CD4-positive, alpha-beta memory T cell (primary cell): Measurements from ENCODE around the gene KIAA0513. TPM values are rescaled to one million over a fixed set of nuclear protein-coding genes. Genes with fewer than 3 reads are reported as not detected.

Experiments used
- CTCF ChIA-PET: fragments of 350-600 bp; sonication (Branson Sonifier 250); formaldehyde crosslinking; loops from one replicate; lab custom pipeline; 2021; ENCODE audit warnings: inconsistent platforms; ENCODE audit not compliant: partially characterized antibody; lab: Charles Lee
- POLR2A ChIA-PET: fragments of 350-600 bp; sonication (Branson Sonifier 250); formaldehyde crosslinking; loops from one replicate; lab custom pipeline; 2021; ENCODE audit not compliant: partially characterized antibody; lab: Charles Lee
- DNase-seq, 5 donors: peaks; one replicate each; pipeline versions ENCODE4 v3.0.0 to v3.0.0-alpha.2; 2020 to 2022; ENCODE audit warnings: mixed read lengths in 1 of 5
- H3K27ac ChIP-seq: one replicate; pipeline ENCODE4 v1.7.0; 2013; ENCODE audit warnings: low read depth, low read length
- H3K27me3 ChIP-seq: 2 replicates; pipeline ENCODE4 v1.7.0; 2013; ENCODE audit warnings: mild to moderate bottlenecking, low read length, moderate library complexity; ENCODE audit not compliant: insufficient read depth
- H3K36me3 ChIP-seq: 2 replicates; pipeline ENCODE4 v1.7.0; 2013; ENCODE audit warnings: mild to moderate bottlenecking, low read length, moderate library complexity; ENCODE audit not compliant: insufficient read depth
- H3K4me1 ChIP-seq: 2 replicates; pipeline ENCODE4 v1.7.0; 2013; ENCODE audit warnings: mild to moderate bottlenecking, low read length, moderate library complexity; ENCODE audit not compliant: insufficient read depth
- H3K4me3 ChIP-seq, 2 donors: one replicate each; pipeline ENCODE4 v1.7.0; 2013; ENCODE audit warnings: low read length in 2 of 2, mild to moderate bottlenecking in 1 of 2
- H3K9me3 ChIP-seq, 2 donors: one replicate each; pipeline ENCODE4 v1.7.0; 2013; ENCODE audit warnings: low read length in 2 of 2, control low read depth in 1 of 2; ENCODE audit not compliant: control insufficient read depth in 1 of 2
- H3K27ac Mint-ChIP-seq, 7 donors: one replicate each; pipeline ENCODE4 v1.8.0; 2020 to 2021; ENCODE audit warnings: mixed read lengths in 7 of 7, mild to moderate bottlenecking in 6 of 7, inconsistent platforms in 3 of 7, moderate library complexity in 3 of 7
- H3K27me3 Mint-ChIP-seq, 2 donors: one replicate each; pipeline ENCODE4 v1.8.0; 2020 to 2021; ENCODE audit warnings: mixed read lengths in 2 of 2
- H3K36me3 Mint-ChIP-seq, 2 donors: one replicate each; pipeline ENCODE4 v1.8.0; 2020 to 2021; ENCODE audit warnings: mixed read lengths in 2 of 2, inconsistent platforms in 1 of 2, mild to moderate bottlenecking in 1 of 2
- H3K4me1 Mint-ChIP-seq, 4 donors: one replicate each; pipeline ENCODE4 v1.8.0; 2020 to 2021; ENCODE audit warnings: mixed read lengths in 4 of 4, mild to moderate bottlenecking in 1 of 4
- H3K4me3 Mint-ChIP-seq, 8 donors: one replicate each; pipeline ENCODE4 v1.8.0; 2020 to 2021; ENCODE audit warnings: mixed read lengths in 8 of 8, mild to moderate bottlenecking in 7 of 8, moderate library complexity in 6 of 8, inconsistent platforms in 3 of 8
- H3K9me3 Mint-ChIP-seq, 8 donors: one replicate each; pipeline ENCODE4 v1.8.0; 2020 to 2021; ENCODE audit warnings: mixed read lengths in 8 of 8, mild to moderate bottlenecking in 5 of 8, inconsistent platforms in 3 of 8, moderate library complexity in 1 of 8
- intact Hi-C: fragments of 100-400 bp; cut with micrococcal nuclease; formaldehyde crosslinking; loops from one replicate; pipeline ENCODE4 v1.15.1; 2023
- polyA plus RNA-seq, 2 donors: library from polyadenylated mRNA; unstranded; fragments of 300-500 nt; fragmentation: Illumina TruSeq; gene quantifications; one replicate each; pipeline ENCODE4 v1.2.3, GENCODE V29; 2021
- total RNA-seq, 2 experiments: library from RNA; stranded (reverse); gene quantifications; one replicate each; pipeline ENCODE4 v1.2.3, GENCODE V29; 2021

The KIAA0513 gene
- total and polyA plus RNA-seq, 4 experiments from 2014 or later: 1.3 to 19.0 (median 14.8) TPM

DNA sequence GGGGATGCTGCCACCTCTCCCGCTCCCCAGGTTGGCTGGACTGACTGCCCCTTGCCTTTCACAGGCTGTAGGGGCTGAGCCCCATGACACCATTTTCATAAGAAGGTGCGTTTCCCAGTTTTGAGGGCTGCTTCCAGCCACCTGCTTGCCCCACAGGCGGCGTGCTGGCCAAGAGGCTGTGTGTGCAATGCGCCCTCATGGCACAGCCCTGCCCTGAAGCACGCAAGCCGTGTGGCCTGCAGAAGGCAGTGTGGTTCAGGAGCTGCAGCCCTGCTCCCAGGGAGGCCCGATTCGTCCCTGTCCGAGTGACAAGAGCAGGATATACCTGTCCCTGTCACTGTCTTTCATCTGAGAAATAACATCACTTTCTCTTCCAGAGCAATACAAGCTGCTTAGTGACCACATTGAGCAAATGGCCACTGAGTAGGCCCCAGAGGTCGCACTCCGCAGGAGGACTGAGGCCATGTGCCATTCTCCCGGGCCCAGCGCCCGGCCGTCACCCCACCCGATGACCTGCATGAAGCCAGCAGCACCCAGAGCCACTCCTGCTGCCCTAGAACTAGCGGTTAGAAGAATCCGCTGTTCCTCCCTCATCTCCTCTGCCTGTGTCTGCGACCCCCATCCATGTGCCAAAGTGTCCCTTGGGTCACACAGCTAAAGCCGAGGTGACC, 60.4 kb downstream of the KIAA0513 start:
- Mint-ChIP-seq H3K4me1 (peaks cover 2 to 8% (median 8%) of the 10 kb centered on the region in 4 donors), H3K4me3 (no peak overlapping the region), H3K9me3 (no peaks in the 10 kb centered on the region), H3K27ac (no peak overlapping the region), H3K27me3 (no peaks in the 10 kb centered on the region), H3K36me3 (peaks cover 4 to 5% of the 10 kb centered on the region in 2 donors)
- no peaks in the 10 kb centered on the region for H3K27me3 ChIP-seq
- H3K4me1 ChIP-seq: no peaks in the 10 kb centered on the region
- ChIA-PET POLR2A (interaction anchor here (1.6 kb wide), 1 partner anchor 60 kb away, joined by 30 read pairs; the partner anchor contains the start of gene KIAA0513), CTCF (interaction anchor here (0.7 to 2.4 kb wide), 5 partner anchors 10 to 338 kb away, joined by 3 to 21 read pairs (median 3); no protein-coding TSS in a partner anchor)
- no peaks in the 10 kb centered on the region for H3K9me3 ChIP-seq
- H3K4me3 ChIP-seq: no peak overlapping the region
- no peak overlapping the region for H3K27ac ChIP-seq
- intact Hi-C loops: loop anchor here (2.0 kb wide), 2 partner anchors 161 to 333 kb away; no protein-coding TSS in a partner anchor
- H3K36me3 ChIP-seq: no peaks in the 10 kb centered on the region
- DNase-seq: no peak

DNA sequence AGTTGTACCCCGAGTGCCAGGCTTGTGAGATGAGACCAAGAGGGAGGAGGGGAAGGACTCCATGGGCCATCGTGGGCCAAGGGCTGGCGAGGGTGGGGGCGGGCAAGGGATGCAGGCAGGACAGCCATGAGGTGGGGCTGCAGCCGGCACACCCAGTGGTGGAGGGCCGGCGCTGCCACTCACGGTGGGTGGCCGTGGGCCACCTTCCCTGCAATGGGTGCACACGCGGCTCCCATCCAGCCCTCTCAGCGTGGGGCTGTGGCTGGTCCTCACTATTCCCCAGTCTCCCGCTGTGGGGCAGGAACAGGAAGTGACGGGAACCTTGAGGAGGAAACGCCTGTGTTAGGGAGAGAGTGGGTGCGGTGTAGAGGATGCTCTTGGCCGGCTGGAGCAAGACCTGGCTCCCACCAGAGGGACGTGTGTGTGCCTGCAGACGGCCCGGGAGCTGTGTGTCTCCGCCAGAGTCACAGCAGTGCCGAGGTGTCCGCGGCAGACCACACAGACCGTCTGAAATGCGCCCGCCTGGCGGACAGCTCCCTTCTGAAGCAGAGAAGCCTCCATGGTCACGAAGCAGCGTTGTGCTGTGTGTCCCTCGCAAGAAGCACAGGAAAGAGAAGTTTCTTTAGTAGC, 61.1 kb downstream of the KIAA0513 start:
- CTCF ChIA-PET: interaction anchor here (0.7 to 2.4 kb wide), 3 partner anchors 10 to 117 kb away, joined by 3 to 21 read pairs (median 3); no protein-coding TSS in a partner anchor
- Mint-ChIP-seq H3K9me3 (no peaks in the 10 kb centered on the region), H3K36me3 (peaks cover 3 to 4% of the 10 kb centered on the region in 2 donors), H3K4me1 (peaks cover 0 to 8% (median 7%) of the 10 kb centered on the region in 4 donors), H3K27me3 (no peaks in the 10 kb centered on the region), H3K27ac (peak overlapping the region in 3 of 7 donors; percentile 8 to 23 (median 18)), H3K4me3 (no peak overlapping the region)
- no peaks in the 10 kb centered on the region for H3K27me3 ChIP-seq
- no peak overlapping the region for H3K27ac ChIP-seq
- intact Hi-C loops: no loop called here
- no peak for DNase-seq
- no peaks in the 10 kb centered on the region for H3K9me3 ChIP-seq
- no peak overlapping the region for H3K4me3 ChIP-seq
- H3K36me3 ChIP-seq: no peaks in the 10 kb centered on the region
- H3K4me1 ChIP-seq: no peaks in the 10 kb centered on the region
- POLR2A ChIA-PET: no interaction called here

DNA sequence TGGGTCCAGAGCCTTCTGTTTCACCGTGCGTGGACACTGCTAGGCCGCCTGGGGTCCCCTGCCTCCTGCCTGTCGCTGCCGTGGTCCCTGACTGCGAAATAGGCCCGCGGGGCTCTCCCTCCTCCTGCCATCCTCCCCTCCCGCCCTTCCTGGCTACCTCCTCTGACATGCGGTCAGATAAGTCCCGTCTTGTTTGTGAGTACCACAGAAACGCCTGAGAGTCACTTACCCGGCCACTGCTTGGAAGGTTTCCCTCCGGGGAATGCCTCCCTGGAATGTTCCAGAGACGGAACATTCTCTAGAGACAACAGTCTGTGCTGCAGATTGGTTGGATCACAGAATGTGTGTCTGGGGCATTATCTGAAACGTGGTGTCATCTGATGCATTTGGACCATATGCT, 61.9 kb downstream of the KIAA0513 start:
- POLR2A ChIA-PET: no interaction called here
- H3K9me3 ChIP-seq: no peaks in the 10 kb centered on the region
- H3K27ac ChIP-seq: no peak overlapping the region
- peaks cover 3 to 4% of the 10 kb centered on the region in 2 donors for H3K36me3 Mint-ChIP-seq
- H3K4me3 Mint-ChIP-seq: no peak overlapping the region
- no peaks in the 10 kb centered on the region for H3K9me3 Mint-ChIP-seq
- H3K36me3 ChIP-seq: no peaks in the 10 kb centered on the region
- peak overlapping the region in 1 of 7 donors; percentile 24 for H3K27ac Mint-ChIP-seq
- no peaks in the 10 kb centered on the region for H3K4me1 ChIP-seq
- no peak overlapping the region for H3K4me3 ChIP-seq
- no peaks in the 10 kb centered on the region for H3K27me3 ChIP-seq
- intact Hi-C loops: no loop called here
- H3K27me3 Mint-ChIP-seq: no peaks in the 10 kb centered on the region
- CTCF ChIA-PET: no interaction called here
- DNase-seq: no peak
- H3K4me1 Mint-ChIP-seq: peaks cover 0 to 8% (median 7%) of the 10 kb centered on the region in 4 donors

DNA sequence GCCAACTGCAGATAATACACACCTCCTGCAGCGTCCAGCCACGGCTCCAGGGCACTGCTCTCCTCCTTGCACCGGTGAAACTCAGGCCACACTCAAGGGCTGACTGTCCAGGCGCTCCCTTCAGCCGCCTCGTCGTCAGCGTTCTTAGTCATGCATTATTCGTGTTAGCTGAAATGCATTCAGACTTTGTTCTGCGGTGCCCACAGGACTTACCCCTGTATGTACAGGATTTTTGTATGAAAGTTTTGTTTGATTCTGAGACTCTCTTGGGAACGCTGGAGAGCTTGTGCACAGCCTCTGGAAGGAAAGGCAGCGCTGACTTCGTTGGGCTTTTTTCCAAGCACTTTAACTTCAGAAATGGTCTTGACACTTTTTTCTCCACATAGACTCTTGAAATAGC, 62.6 kb downstream of the KIAA0513 start:
- intact Hi-C loops: no loop called here
- ChIA-PET CTCF (interaction anchor here (1.0 to 1.8 kb wide), 4 partner anchors 25 to 63 kb away, joined by 3 to 5 read pairs (median 4); no protein-coding TSS in a partner anchor), POLR2A (no interaction called here)
- H3K4me3 ChIP-seq: no peak overlapping the region
- H3K9me3 ChIP-seq: no peaks in the 10 kb centered on the region
- no peaks in the 10 kb centered on the region for H3K9me3 Mint-ChIP-seq
- peaks cover 0 to 8% (median 7%) of the 10 kb centered on the region in 4 donors for H3K4me1 Mint-ChIP-seq
- no peak for DNase-seq
- H3K27me3 ChIP-seq: no peaks in the 10 kb centered on the region
- no peak overlapping the region for H3K27ac ChIP-seq
- H3K36me3 Mint-ChIP-seq: peaks cover 3 to 4% of the 10 kb centered on the region in 2 donors
- no peaks in the 10 kb centered on the region for H3K4me1 ChIP-seq
- H3K27me3 Mint-ChIP-seq: no peaks in the 10 kb centered on the region
- no peaks in the 10 kb centered on the region for H3K36me3 ChIP-seq
- no peak overlapping the region for H3K4me3 Mint-ChIP-seq
- H3K27ac Mint-ChIP-seq: peak overlapping the region in 1 of 7 donors; percentile 24

DNA sequence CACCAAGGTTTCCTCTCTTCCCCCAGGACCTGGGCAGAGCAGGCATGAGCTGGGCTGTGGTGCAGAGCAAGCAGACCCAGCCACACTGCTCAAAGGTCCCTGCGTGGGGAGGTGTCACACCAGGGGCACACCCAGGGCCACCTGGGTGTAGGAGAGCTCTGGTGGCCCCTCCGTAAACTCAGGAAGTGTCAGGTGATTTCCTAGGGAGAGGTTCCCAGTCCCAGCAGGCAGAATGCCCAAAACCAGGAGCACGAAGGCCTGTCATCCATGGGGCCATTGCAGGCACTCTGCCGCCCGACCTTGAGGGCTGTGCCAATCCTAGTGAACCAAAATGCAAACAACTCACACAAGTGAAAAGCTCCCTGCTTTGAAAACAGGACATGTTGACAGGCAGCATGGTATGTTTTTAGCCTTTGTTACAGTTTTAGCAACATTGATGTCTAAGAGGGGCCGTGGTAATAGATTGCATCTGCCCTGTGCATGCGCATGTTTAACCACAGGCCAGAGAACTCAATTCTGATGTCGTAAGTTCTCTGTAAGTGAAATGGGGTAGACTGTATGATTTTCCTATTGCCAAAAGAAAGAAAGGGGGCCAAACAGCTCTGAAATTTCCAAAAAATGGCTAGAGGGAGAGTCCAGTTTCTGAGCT, 63.4 kb downstream of the KIAA0513 start:
- Mint-ChIP-seq H3K27ac (peak overlapping the region in 5 of 7 donors; percentile 16 to 78 (median 29)), H3K4me3 (no peak overlapping the region), H3K36me3 (peaks cover 3 to 4% of the 10 kb centered on the region in 2 donors), H3K27me3 (no peaks in the 10 kb centered on the region), H3K4me1 (peaks cover 0 to 8% (median 7%) of the 10 kb centered on the region in 4 donors), H3K9me3 (no peaks in the 10 kb centered on the region)
- no peak overlapping the region for H3K27ac ChIP-seq
- ChIA-PET CTCF (interaction anchor here (1.0 to 1.8 kb wide), 6 partner anchors 10 to 120 kb away, joined by 3 to 5 read pairs (median 4); no protein-coding TSS in a partner anchor), POLR2A (interaction anchor here (0.6 to 1.4 kb wide), 3 partner anchors 10 to 1455 kb away, joined by 3 to 4 read pairs (median 3); no protein-coding TSS in a partner anchor)
- no peak overlapping the region for H3K4me3 ChIP-seq
- H3K4me1 ChIP-seq: no peaks in the 10 kb centered on the region
- H3K27me3 ChIP-seq: no peaks in the 10 kb centered on the region
- intact Hi-C loops: no loop called here
- H3K9me3 ChIP-seq: no peaks in the 10 kb centered on the region
- H3K36me3 ChIP-seq: no peaks in the 10 kb centered on the region
- no peak for DNase-seq

DNA sequence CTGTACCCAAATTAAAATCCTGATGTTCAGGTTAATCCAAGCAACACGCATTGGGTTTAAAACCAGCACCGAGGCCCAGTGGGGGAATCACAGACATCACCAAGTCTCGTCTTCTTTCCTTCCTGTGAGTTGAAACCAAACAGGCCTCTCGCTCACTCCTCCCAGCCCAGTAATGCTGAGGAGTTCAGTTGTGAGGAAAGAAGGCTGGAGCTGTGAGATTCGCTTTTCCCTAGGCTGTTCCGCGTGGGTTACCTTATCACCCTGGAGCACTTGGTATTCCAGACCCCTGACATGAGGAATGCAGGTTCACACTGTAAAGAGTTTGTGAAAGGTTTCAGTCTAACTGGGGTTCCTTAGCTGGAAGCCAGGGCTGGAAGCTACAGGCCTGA, 63.9 kb downstream of the KIAA0513 start:
- H3K4me3 Mint-ChIP-seq: no peak overlapping the region
- peaks cover 0 to 7% (median 5%) of the 10 kb centered on the region in 4 donors for H3K4me1 Mint-ChIP-seq
- H3K4me1 ChIP-seq: no peaks in the 10 kb centered on the region
- no peaks in the 10 kb centered on the region for H3K9me3 ChIP-seq
- H3K36me3 ChIP-seq: no peaks in the 10 kb centered on the region
- H3K9me3 Mint-ChIP-seq: no peaks in the 10 kb centered on the region
- H3K36me3 Mint-ChIP-seq: peaks cover 3 to 4% of the 10 kb centered on the region in 2 donors
- H3K4me3 ChIP-seq: no peak overlapping the region
- POLR2A ChIA-PET: interaction anchor here (1.0 to 1.4 kb wide), 2 partner anchors 10 to 34 kb away, joined by 3 to 4 read pairs; no protein-coding TSS in a partner anchor
- CTCF ChIA-PET: interaction anchor here (1.0 to 1.8 kb wide), 5 partner anchors 10 to 121 kb away, joined by 3 to 5 read pairs (median 4); no protein-coding TSS in a partner anchor
- DNase-seq: no peak
- no peak overlapping the region for H3K27ac ChIP-seq
- H3K27ac Mint-ChIP-seq: peak overlapping the region in 5 of 7 donors; percentile 16 to 78 (median 29)
- intact Hi-C loops: no loop called here
- no peaks in the 10 kb centered on the region for H3K27me3 Mint-ChIP-seq
- no peaks in the 10 kb centered on the region for H3K27me3 ChIP-seq
